HG03432 (cell line): ENCODE results near the gene MTA2.
A peak's percentile ranks its signal among the peaks of the same experiment; 100 is the strongest.
"Not testable (repeated sequence)": the region's sequence is repeated elsewhere in the genome, so short reads cannot be mapped to it uniquely, and the experiment has no call there.

Experiments
- ATAC-seq: cut with Tn5 transposase; IDR thresholded peaks from one replicate; pipeline ENCODE4 v1.9.1; 2021; ENCODE audit warnings: mild to moderate bottlenecking, moderate library complexity; ENCODE audit not compliant: unreplicated experiment

Gene MTA2

DNA sequence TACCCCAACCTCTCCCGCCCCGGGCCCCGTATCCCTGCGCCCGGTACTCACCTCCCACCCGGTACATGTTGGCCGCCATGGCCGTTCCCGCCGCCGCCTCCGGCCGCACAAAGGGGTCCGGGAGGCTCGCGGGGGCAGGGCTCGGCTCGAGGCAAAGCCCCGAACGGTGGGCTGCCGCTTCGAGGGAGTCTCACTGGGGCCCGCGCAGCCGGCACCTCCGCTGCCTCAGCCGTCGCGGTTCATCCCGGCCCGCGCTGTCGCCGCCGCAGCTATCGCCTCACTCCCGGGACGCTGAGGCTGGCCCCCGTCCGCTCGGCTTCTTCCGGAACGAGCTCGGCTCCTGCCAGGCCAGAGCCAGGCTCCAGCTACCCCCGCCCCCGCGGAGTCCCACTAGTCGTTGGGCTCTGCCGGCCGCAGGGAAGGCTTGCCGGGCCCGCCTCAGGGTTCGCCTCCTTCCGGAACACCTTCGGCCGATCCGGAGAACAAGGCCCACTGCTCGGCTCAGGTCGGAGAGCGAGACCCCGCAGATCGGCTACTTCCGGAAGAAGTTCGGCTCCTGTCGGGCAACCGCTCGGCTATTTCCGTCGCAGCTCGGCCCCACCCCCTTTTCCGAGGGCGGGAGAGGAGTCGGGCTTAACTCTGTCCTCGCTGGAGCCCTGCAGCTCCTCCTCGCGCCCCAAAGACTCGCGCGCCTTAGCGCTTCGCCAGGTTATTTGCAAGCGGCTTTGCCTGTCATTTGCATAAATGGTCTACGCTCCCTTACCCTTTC lies at the start of gene MTA2:
Gene MTA2 (minus strand): TSS at position 494 of the 769 bp plus-strand sequence. CDS start 415 bp downstream, at position 79.
- peak; percentile 80 for ATAC-seq

DNA sequence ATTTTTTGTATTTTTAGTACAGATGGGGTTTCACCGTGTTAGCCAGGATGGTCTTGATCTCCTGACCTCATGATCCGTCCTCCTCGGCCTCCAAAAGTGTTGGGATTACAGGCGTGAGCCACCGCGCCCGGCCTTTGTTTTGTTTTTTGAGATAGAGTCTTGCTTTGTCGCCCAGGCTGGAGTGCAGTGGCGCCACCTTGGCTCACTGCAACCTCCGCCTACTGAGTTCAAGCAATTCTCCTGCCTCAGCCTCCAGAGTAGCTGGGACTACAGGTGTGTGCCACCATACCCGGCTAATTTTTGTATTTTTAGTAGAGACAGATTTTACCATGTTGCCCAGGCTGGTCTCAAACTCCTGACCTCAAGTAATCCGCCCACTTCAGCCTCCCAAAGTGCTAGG lies 48.6 kb upstream of the MTA2 start:
- not testable (repeated sequence) for ATAC-seq

DNA sequence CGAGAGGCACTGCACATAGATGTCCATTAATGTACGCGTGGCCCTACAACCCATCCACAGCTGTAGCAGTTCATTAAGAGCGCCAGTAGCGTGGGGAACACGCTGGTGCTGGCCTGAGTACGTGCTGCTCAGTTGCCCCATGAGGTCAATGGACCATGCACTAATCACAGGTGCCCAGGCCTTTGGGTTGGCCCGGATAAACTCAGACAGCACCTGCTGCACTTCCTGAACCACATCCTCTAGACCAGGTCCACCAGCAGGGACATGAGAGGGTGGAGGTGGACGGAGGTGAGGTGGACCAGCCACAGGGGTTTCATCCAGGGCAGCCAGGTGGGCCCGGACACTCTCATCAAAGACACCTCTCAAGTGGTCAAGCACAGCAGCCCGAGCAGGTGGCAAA lies 47.8 kb upstream of the MTA2 start:
- ATAC-seq, result no peak

GRCh38 chr11:62648967-62649364 lies 47.3 kb upstream of the MTA2 start:
- ATAC-seq, result no peak

GRCh38 chr11:62648185-62648966 lies 46.7 kb upstream of the MTA2 start:
- no peak for ATAC-seq

DNA sequence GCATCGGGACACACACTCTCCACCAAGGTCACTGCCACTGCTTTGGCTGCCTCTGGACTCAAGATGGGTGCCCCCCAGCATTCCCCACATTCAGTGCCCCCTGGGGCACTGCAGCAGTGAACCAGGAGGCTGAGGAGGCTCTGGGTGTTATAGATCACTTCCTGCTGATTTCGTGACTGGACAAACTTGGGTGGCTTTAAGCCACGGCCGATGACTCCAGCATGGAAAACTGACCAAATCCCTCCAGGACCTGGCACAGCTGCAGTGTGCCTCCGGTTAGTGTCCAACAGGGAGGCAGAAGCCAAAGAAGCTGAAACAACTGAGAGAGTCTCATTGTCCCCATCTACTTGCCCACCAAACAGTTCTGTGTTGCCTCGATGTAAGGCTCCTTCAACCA lies 45.9 kb upstream of the MTA2 start:
- ATAC-seq, result no peak

DNA sequence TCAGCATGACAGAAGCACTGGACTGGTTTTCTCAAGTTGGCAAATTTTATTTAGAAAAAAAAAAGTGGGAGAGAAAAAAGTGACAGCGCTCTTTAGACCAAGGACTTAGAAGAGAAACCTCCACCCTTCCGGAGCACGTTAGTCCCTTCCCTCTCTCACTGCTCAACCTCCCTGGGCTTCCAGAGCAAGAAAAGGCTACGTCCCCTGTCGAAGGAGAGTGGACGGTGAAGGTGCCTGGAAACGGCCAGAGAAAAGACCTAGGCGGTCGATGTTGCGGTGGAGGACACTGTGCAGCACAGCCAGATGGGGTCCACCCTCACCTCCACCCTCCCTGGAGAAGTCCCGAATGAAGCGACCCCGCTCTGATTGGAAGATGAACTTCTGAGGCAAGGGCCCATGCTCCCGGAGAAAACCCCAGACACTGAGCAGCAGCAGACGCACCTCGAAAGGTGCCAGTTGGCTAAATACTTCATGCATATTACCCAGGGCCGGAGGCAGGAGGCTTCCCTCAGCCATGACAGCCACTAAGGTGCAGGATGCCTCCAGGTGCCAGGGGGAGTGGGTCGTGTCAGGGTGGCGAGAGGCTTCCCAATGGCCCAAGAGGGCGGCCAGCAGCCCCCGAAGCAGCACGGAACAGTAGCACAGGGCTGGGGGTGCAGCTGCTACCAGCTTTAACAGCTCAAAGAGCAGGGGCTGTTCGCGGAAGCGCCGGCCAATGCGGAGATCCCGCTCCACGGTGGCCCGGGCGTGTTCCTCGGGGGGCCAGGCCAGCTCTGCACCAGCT lies 45.4 kb upstream of the MTA2 start:
- no peak for ATAC-seq

GRCh38 chr11:62645946-62646824 lies 44.5 kb upstream of the MTA2 start, which contains the start of gene GANAB:
Gene GANAB (minus strand): TSS chr11:62646613. CDS start chr11:62646599, 14 bp downstream.
- ATAC-seq, result peak; percentile 91

DNA sequence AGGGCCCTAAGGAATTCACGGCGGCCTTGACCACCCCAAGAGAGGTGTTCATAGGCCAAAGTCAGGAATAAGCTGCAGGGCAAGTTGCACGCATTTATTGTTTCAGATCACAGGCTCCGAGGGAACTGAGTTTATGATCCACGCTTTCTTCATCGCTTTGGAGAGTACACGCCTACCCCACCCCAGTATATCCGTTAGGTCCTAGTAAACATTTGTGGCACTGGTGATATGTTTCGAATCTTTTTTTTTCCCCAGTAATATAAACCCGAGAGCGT lies 43.9 kb upstream of the MTA2 start:
- ATAC-seq, result no peak

GRCh38 chr11:62644220-62644619 lies 42.6 kb upstream of the MTA2 start:
- no peak for ATAC-seq

- no peak for ATAC-seq
Measured at GRCh38 chr11:62632492-62632891, 30.8 kb upstream of the MTA2 start.

DNA sequence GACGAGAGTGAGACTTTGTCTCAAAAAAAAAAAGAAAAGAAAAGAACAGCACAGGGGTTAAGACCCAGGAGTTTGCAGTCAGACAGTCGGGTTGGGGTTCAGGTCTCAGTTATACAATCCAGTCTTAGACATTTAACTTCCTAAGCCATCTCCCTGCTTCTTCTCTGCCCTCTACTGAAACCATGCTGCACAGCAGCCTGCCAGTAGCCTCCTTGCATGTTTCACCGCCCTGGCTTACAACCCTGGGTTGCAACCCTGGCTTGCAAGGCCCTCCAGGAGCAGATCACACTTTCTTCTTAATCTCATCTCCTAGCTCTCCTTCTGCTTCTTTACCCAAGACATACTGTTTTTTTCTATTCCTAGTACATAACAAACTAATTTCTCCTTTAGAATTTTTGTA lies 26.0 kb upstream of the MTA2 start:
- ATAC-seq, result no peak

GRCh38 chr11:62622476-62623089 lies 20.9 kb upstream of the MTA2 start:
- no peak for ATAC-seq

GRCh38 chr11:62621567-62622470 lies 20.2 kb upstream of the MTA2 start, which contains the start of gene B3GAT3:
Gene B3GAT3 (minus strand): TSS chr11:62621986. CDS start chr11:62621947, 39 bp downstream.
- peak; percentile 96 for ATAC-seq

DNA sequence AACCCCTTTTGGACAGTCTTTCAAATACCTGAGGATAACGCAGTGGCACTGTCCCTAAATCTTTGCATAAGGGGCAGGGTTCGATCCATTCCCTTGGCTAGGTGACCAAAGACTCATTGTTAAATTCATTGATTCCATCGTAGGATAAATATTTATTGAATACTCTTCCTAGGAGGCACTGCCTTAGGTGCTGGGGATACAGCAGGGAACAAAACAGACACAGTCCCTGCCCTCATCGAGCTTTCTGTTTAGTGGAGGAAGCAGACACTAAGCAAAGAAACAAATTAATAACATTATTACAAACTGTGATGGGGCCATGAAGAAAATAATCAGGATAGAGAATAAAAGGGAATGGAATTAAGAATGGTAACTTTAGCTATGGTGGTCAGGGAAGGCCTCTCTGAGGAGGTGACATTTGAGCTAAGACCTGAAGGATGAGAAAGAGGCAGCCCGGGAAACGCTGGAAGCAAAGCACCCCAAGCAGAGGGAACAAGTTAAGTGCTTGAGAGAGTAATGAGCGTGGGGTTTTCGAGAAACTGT lies 19.4 kb upstream of the MTA2 start:
- no peak for ATAC-seq

DNA sequence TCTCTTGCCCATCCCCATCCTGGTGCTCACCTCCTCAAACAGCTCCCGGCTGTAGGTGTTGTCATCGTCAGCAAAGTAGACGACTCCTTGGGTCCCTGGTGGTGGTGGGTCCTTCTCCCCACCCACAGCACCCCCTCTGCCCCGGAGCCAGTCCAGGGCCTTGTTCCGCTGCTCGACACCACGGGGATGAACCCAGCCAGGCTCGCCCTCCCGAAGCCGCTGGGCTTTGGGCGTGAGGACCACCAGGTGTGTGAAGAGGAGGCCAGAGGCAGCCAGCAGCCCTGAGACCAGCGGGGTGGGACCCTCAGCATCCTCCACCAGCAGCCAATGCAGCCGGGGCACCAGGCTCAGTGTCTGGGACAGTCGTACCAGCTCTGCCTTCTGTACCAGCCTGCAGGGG lies 15.3 kb upstream of the MTA2 start:
- not testable (repeated sequence) for ATAC-seq

DNA sequence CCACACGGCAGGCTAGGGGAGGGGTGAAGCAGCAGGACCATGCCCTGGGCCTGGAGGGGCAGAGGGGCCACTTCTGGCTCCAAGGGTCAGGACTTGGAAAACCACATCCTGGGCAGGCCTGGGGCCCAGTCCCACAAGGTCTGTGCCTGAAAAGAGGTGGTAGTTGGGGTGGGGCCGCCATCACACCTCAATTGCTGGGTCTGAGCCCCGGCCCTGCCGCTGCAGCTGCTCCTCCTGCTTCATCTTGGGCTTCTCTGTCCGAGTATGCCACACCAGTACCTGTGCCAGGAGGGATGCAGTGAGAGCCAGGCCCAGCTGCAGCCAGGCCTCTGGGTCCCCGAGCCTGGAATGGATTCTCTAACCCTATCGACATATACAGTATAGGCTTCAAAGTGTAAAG lies 13.9 kb upstream of the MTA2 start:
- ATAC-seq, result no peak

- no peak for ATAC-seq
Measured at GRCh38 chr11:62614275-62614674, 12.6 kb upstream of the MTA2 start.

GRCh38 chr11:62613291-62613778 lies 11.7 kb upstream of the MTA2 start:
- ATAC-seq, result no peak
